A673 (cell line): Measurements from ENCODE around the gene RALGAPA2. TPM values are rescaled to one million over a fixed set of nuclear protein-coding genes. Genes with fewer than 3 reads are reported as not detected.

Experiments
- BruUV-seq: library from RNA; stranded (reverse); fragments of 400-500 nt; replicated peaks from 2 replicates; lab custom pipeline; 2021; lab: Mats Ljungman, UMichigan
- CTCF ChIA-PET: fragments of 300-600 bp; sonication (Branson Sonifier 250); formaldehyde crosslinking; loops from one replicate; lab custom pipeline; 2022; ENCODE audit warnings: antibody characterized with exemption; lab: Charles Lee
- POLR2A ChIA-PET: fragments of 300-600 bp; sonication (Branson Sonifier 250); formaldehyde crosslinking; loops from one replicate; lab custom pipeline; 2022; ENCODE audit warnings: antibody characterized with exemption; ENCODE audit not compliant: low non-redundant PET; lab: Charles Lee
- DNase-seq: peaks from one replicate; pipeline ENCODE4 v3.0.0-alpha.2; 2015; ENCODE audit warnings: low spot score
- H3K27ac ChIP-seq: fragments of 200-600 bp; sonication (generic); 2 replicates; pipeline ENCODE4 v1.5.1; 2016; ENCODE audit warnings: mixed run types, low read depth, mild to moderate bottlenecking, mixed read lengths, antibody characterized with exemption, low read length; ENCODE audit not compliant: poor library complexity, severe bottlenecking
- H3K27me3 ChIP-seq: fragments of 200-600 bp; sonication (generic); replicated peaks from 2 replicates; pipeline ENCODE4 v1.6.1; 2017; ENCODE audit warnings: mixed run types, low read depth, mild to moderate bottlenecking, mixed read lengths, antibody characterized with exemption, low read length; ENCODE audit not compliant: insufficient read depth, poor library complexity
- H3K36me3 ChIP-seq: fragments of 200-600 bp; sonication (generic); 2 replicates; pipeline ENCODE4 v1.6.1; 2016; ENCODE audit warnings: mixed run types, mild to moderate bottlenecking, mixed read lengths, antibody characterized with exemption, low read length; ENCODE audit not compliant: insufficient read depth, poor library complexity, severe bottlenecking
- H3K4me1 ChIP-seq: fragments of 200-600 bp; sonication (generic); 2 replicates; pipeline ENCODE4 v1.6.1; 2017; ENCODE audit warnings: mixed run types, mild to moderate bottlenecking, mixed read lengths, antibody characterized with exemption, low read length; ENCODE audit not compliant: insufficient read depth, poor library complexity, severe bottlenecking
- H3K4me3 ChIP-seq: fragments of 200-600 bp; sonication (generic); 2 replicates; pipeline ENCODE4 v1.5.1; 2016; ENCODE audit warnings: low read depth, mixed run types, mild to moderate bottlenecking, mixed read lengths, low read length; ENCODE audit not compliant: poor library complexity, severe bottlenecking
- H3K9me3 ChIP-seq: fragments of 200-600 bp; sonication (generic); 2 replicates; pipeline ENCODE4 v1.6.1; 2016; ENCODE audit warnings: mixed run types, low read depth, mild to moderate bottlenecking, mixed read lengths, antibody characterized with exemption, low read length; ENCODE audit not compliant: poor library complexity, severe bottlenecking
- EZH2 ChIP-seq: fragments of 200-600 bp; sonication (generic); IDR thresholded peaks from 2 replicates; pipeline ENCODE4 v1.6.1; 2017; ENCODE audit warnings: borderline replicate concordance, low read depth, mild to moderate bottlenecking, mixed read lengths, antibody characterized with exemption, low read length; ENCODE audit not compliant: poor library complexity, severe bottlenecking
- intact Hi-C: fragments of 100-400 bp; cut with micrococcal nuclease; formaldehyde crosslinking; loops from one replicate; pipeline ENCODE4 v1.10.0; 2022; ENCODE audit not compliant: unreplicated experiment
- total RNA-seq: library from RNA; stranded (reverse); gene quantifications from 2 replicates; pipeline ENCODE4 v1.2.3, GENCODE V29; 2021
- TF ChIP-seq, protein P1 (sequence below): fragments of 300-800, 200-600 bp; sonication (generic); conservative IDR thresholded peaks from 2 replicates; pipeline ENCODE4 v1.5.1; 2017; ENCODE audit warnings: low read depth, mild to moderate bottlenecking, antibody characterized with exemption, low read length, moderate library complexity, mixed read lengths

RALGAPA2 gene
- total RNA-seq, 1 experiment from 2014 or later: 32.4 TPM

DNA sequence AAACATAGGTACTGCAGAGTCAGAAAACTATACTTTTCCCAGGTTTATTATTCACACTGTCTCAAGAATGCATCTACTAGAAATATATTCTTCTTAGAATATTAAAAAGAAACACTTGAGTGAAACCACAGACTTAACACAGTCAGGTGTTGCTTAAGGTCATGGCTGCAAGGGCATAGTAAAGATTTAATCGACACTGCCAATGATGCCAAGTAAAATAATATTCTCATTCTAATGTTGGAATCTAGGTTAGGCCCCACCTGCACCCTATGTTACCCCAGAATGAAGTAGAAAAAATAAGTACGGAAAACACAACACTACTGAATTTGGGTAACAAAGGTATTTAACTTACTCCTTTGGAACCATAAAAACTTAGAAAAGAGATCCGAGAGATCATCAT is 155.0 kb downstream of the RALGAPA2 start:
- Histone ChIP-seq H3K4me3 (no peak overlapping the region), H3K27me3 (no peaks in the 10 kb centered on the region), H3K27ac (no peak overlapping the region), H3K9me3 (no peaks in the 10 kb centered on the region), H3K4me1 (no peaks in the 10 kb centered on the region), H3K36me3 (no peaks in the 10 kb centered on the region)
- intact Hi-C loops: no loop called here
- ChIA-PET CTCF (no interaction called here), POLR2A (no interaction called here)
- TF ChIP-seq, protein P1, sequence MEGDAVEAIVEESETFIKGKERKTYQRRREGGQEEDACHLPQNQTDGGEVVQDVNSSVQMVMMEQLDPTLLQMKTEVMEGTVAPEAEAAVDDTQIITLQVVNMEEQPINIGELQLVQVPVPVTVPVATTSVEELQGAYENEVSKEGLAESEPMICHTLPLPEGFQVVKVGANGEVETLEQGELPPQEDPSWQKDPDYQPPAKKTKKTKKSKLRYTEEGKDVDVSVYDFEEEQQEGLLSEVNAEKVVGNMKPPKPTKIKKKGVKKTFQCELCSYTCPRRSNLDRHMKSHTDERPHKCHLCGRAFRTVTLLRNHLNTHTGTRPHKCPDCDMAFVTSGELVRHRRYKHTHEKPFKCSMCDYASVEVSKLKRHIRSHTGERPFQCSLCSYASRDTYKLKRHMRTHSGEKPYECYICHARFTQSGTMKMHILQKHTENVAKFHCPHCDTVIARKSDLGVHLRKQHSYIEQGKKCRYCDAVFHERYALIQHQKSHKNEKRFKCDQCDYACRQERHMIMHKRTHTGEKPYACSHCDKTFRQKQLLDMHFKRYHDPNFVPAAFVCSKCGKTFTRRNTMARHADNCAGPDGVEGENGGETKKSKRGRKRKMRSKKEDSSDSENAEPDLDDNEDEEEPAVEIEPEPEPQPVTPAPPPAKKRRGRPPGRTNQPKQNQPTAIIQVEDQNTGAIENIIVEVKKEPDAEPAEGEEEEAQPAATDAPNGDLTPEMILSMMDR: no peak
- no peak for TF ChIP-seq EZH2
- no TSS peak for BruUV-seq
- DNase-seq: no peak

DNA sequence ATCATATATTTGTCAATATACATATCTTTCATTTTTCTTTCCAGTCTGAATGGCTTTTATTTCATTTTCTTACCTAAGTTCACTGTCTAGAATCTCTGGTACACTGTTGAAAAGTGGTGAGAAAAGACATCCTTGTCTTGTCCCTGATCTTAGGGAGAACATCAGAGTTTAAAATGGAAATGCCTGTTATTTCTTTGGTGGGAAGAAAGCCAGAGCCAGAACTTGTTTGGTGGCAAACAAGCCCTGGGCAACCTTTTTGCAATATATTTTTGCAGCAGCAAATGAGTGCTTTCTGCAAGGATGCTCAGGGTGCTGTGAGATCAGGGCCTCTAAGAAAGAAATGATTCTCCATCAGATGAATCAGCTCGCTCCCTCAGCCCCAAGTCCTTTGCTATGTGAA is 156.6 kb downstream of the RALGAPA2 start:
- TF ChIP-seq, protein P1: no peak
- ChIA-PET CTCF (no interaction called here), POLR2A (no interaction called here)
- no peak for DNase-seq
- H3K4me3 ChIP-seq: no peak overlapping the region
- H3K9me3 ChIP-seq: no peaks in the 10 kb centered on the region
- H3K27ac ChIP-seq: no peak overlapping the region
- H3K4me1 ChIP-seq: no peaks in the 10 kb centered on the region
- no peaks in the 10 kb centered on the region for H3K36me3 ChIP-seq
- H3K27me3 ChIP-seq: no peaks in the 10 kb centered on the region
- intact Hi-C loops: no loop called here
- BruUV-seq: no TSS peak

DNA sequence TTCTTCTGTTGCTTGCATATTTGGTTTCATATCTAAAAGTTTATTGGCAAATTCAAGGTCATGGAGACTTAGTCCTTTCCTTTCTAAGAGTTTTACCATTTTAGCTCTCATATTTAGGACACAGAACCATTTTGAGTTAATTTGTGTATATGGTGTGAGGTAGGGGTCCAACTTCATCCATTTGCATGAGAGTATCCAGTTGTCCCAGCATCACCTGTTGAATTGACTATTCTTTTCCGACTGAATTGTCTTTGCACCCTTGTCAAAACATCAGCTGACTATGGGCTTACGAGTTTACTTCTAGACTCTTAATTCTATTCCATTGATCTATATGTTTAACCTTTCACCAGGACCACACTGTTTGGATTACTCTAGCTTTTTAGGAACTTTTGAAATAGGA is 157.5 kb downstream of the RALGAPA2 start:
- Histone ChIP-seq H3K9me3 (no peaks in the 10 kb centered on the region), H3K4me1 (no peaks in the 10 kb centered on the region), H3K27me3 (no peaks in the 10 kb centered on the region), H3K36me3 (no peaks in the 10 kb centered on the region), H3K27ac (no peak overlapping the region), H3K4me3 (no peak overlapping the region)
- no TSS peak for BruUV-seq
- CTCF ChIA-PET: no interaction called here
- POLR2A ChIA-PET: no interaction called here
- intact Hi-C loops: no loop called here
- no peak for TF ChIP-seq EZH2
- TF ChIP-seq, protein P1: no peak
- DNase-seq: no peak
